ENCODE measurements around the gene PIK3R4.

Gene PIK3R4

DNA sequence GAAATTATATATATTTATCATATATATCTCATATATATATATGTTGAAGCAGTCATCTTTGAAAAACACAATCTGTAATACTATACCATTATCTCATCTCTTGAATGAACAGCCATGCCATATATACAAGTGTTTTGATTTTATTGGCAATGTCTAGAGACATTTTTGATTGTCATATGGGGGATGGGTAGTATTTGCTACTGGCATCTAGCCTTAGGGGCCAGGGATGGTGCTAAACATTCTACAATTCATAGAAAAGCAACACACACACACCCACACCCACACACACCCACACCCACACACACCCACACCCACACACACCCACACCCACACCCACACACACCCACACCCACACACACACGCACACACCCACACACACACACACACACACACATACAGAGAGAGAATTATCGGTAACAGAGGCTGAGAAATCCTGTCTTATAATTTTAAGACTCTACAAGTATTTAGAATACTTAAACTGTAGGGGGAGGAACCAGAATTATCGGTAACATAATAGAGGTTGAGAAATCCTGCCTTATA lies 11.1 kb upstream of the PIK3R4 start:
- H3K4me3 ChIP-seq (ENCODE audit: low read depth in 1 of 2, low read length in 1 of 2), result no peak overlapping the region
- no peaks in the 10 kb centered on the region for H3K9me3 ChIP-seq
- no peaks in the 10 kb centered on the region for H3K36me3 ChIP-seq
- no peak overlapping the region for H3K27ac ChIP-seq
- no peaks in the 10 kb centered on the region for H3K4me1 ChIP-seq (ENCODE audit: control insufficient read depth in 1 of 2, insufficient read depth in 1 of 2, low read depth in 1 of 2, low read length in 1 of 2)
- TF ChIP-seq, protein P1, sequence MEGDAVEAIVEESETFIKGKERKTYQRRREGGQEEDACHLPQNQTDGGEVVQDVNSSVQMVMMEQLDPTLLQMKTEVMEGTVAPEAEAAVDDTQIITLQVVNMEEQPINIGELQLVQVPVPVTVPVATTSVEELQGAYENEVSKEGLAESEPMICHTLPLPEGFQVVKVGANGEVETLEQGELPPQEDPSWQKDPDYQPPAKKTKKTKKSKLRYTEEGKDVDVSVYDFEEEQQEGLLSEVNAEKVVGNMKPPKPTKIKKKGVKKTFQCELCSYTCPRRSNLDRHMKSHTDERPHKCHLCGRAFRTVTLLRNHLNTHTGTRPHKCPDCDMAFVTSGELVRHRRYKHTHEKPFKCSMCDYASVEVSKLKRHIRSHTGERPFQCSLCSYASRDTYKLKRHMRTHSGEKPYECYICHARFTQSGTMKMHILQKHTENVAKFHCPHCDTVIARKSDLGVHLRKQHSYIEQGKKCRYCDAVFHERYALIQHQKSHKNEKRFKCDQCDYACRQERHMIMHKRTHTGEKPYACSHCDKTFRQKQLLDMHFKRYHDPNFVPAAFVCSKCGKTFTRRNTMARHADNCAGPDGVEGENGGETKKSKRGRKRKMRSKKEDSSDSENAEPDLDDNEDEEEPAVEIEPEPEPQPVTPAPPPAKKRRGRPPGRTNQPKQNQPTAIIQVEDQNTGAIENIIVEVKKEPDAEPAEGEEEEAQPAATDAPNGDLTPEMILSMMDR (IDR thresholded peaks at IDR 0.05), result no peak
- H3K27me3 ChIP-seq, result no peaks in the 10 kb centered on the region

DNA sequence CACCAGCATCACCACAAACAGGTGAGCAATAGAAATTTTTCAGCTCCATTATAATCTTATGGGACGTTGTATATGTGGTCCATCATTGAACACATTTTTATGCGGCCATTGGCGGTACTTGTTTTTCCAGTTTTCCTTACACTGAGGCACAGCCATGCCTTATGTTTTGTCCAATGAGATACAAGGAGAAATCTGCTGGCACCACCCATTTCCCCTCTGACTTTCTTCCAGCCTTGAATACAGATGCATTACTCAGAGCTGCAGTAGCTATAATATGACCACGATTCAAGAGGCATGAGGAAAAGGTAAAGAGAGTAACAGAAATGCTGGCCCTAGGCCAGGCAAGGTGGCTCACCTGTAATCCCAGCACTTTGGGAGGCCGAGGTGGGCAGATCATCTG lies 9.0 kb upstream of the PIK3R4 start:
- no peaks in the 10 kb centered on the region for H3K4me1 ChIP-seq (ENCODE audit: control insufficient read depth in 1 of 2, insufficient read depth in 1 of 2, low read depth in 1 of 2, low read length in 1 of 2)
- no peaks in the 10 kb centered on the region for H3K27me3 ChIP-seq
- no peak overlapping the region for H3K4me3 ChIP-seq (ENCODE audit: low read depth in 1 of 2, low read length in 1 of 2)
- no peaks in the 10 kb centered on the region for H3K9me3 ChIP-seq
- TF ChIP-seq, protein P1 (IDR thresholded peaks at IDR 0.05), result no peak
- H3K36me3 ChIP-seq, result no peaks in the 10 kb centered on the region
- no peak overlapping the region for H3K27ac ChIP-seq

DNA sequence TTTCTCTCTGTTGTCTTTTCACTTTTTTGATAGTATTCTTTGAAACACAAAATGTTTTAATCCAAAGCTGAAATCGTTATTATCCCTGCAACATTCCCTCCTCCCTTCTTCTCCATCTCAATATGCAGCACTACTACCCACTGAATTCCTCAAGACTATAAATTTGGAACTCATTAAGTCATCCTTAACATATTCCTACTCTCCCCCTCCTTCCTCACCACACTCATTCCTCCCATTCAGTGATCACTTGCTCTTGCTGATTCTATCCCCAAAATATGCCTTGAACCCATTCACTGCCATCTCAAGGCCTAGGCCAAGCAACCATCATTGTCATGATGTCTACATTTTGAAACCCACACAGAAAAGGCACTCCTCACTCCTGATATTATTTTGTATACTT lies 2.4 kb upstream of the PIK3R4 start:
- TF ChIP-seq, protein P1 (IDR thresholded peaks at IDR 0.05), result no peak
- H3K4me3 ChIP-seq (ENCODE audit: low read depth in 1 of 2, low read length in 1 of 2), result no peak overlapping the region
- H3K9me3 ChIP-seq, result no peaks in the 10 kb centered on the region
- peaks cover 9 to 13% of the 10 kb centered on the region in 2 experiments for H3K4me1 ChIP-seq (ENCODE audit: control insufficient read depth in 1 of 2, insufficient read depth in 1 of 2, low read depth in 1 of 2, low read length in 1 of 2)
- H3K27me3 ChIP-seq, result no peaks in the 10 kb centered on the region
- H3K27ac ChIP-seq, result no peak overlapping the region
- no peaks in the 10 kb centered on the region for H3K36me3 ChIP-seq

DNA sequence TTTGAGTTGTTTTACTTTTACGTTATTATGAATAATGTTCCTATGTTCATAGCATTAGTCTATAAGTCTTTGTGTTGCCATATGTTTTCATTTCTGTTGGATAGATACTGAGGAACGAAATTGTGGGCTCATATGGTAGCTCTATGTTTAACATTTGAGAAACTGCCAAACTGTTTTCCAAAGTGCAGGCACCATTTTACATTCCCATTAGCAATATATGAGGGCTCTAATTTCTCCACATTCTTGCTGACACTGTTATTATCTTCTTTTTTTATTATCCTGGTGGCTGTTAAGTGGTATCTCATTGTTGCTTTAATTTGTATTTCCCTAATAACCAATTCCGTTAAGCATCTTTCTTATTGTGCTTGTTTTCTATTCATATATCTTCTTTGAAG lies 1.8 kb upstream of the PIK3R4 start:
- Histone ChIP-seq H3K27me3 (no peaks in the 10 kb centered on the region), H3K27ac (no peak overlapping the region), H3K9me3 (no peaks in the 10 kb centered on the region), H3K4me3 (ENCODE audit: low read depth in 1 of 2, low read length in 1 of 2) (peak overlapping the region in 1 of 2 experiments; percentile 82), H3K4me1 (ENCODE audit: control insufficient read depth in 1 of 2, insufficient read depth in 1 of 2, low read depth in 1 of 2, low read length in 1 of 2) (peaks cover 9 to 13% of the 10 kb centered on the region in 2 experiments), H3K36me3 (no peaks in the 10 kb centered on the region)
- TF ChIP-seq, protein P1 (IDR thresholded peaks at IDR 0.05), result no peak

DNA sequence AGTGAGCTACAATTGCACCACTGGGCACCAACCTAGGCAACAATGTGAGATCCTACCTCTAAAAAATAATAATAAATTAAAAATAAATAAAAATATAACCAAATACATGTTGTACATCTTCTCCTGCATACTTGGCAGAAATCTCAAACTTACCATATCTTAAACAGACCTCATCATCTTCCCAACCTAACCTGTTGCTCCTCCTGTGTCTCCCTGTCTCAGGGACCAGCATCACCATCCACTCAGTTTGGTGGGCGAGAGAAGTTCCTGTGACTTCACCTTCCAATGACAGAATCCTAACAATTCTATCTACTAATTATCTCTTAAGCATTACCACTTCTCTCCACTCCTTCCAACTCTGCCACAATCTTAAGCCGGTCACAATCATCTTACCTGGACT lies 3.3 kb downstream of the PIK3R4 start:
- Histone ChIP-seq H3K9me3 (no peaks in the 10 kb centered on the region), H3K27ac (no peak overlapping the region), H3K4me1 (ENCODE audit: control insufficient read depth in 1 of 2, insufficient read depth in 1 of 2, low read depth in 1 of 2, low read length in 1 of 2) (peaks cover 9 to 13% of the 10 kb centered on the region in 2 experiments), H3K36me3 (peaks cover 8% of the 10 kb centered on the region), H3K27me3 (no peaks in the 10 kb centered on the region), H3K4me3 (ENCODE audit: low read depth in 1 of 2, low read length in 1 of 2) (no peak overlapping the region)
- TF ChIP-seq, protein P1 (IDR thresholded peaks at IDR 0.05), result no peak

Data from neutrophil (primary cell).